SK-N-SH treated with all-trans-retinoic acid at 6 μM for 48 hours (cell line): ENCODE measurements around the gene MCUR1.

Source experiments
- ATAC-seq: fragments of 200-7000 bp; cut with Tn5 transposase; 3 replicates; pipeline ENCODE4 v1.9.1; 2020; ENCODE audit warnings: mild to moderate bottlenecking, moderate library complexity
- ARNTL ChIP-seq: fragments of 450-650 bp; formaldehyde crosslinking; IDR thresholded peaks from 2 replicates; pipeline ENCODE4 v1.5.0; 2020; ENCODE audit warnings: low read depth, mild to moderate bottlenecking, moderate library complexity, borderline replicate concordance
- BACH2 ChIP-seq: fragments of 250-450 bp; sonication (Bioruptor Pico); IDR thresholded peaks from 2 replicates; pipeline ENCODE4 v1.9.0; 2021; ENCODE audit warnings: mild to moderate bottlenecking, borderline replicate concordance
- CSDC2 ChIP-seq: fragments of 250-450 bp; sonication (Bioruptor Pico); IDR thresholded peaks from 2 replicates; pipeline ENCODE4 v1.5.0; 2020; ENCODE audit warnings: mild to moderate bottlenecking, moderate library complexity
- CSRNP3 ChIP-seq: fragments of 250-450 bp; sonication (Bioruptor Pico); IDR thresholded peaks from 2 replicates; pipeline ENCODE4 v1.5.1; 2021; ENCODE audit warnings: mild to moderate bottlenecking, moderate library complexity
- ESRRG ChIP-seq: fragments of 250-450 bp; sonication (Bioruptor Pico); IDR thresholded peaks from 2 replicates; pipeline ENCODE4 v1.6.1; 2021; ENCODE audit warnings: mild to moderate bottlenecking
- ISL1 ChIP-seq: fragments of 250-450 bp; sonication (Bioruptor Pico); IDR thresholded peaks from 2 replicates; pipeline ENCODE4 v2.1.2; 2022; ENCODE audit warnings: mild to moderate bottlenecking, moderate library complexity
- PATZ1 ChIP-seq: fragments of 250-450 bp; sonication (Bioruptor Pico); IDR thresholded peaks from 2 replicates; pipeline ENCODE4 v1.8.0; 2020; ENCODE audit warnings: mild to moderate bottlenecking, moderate library complexity, borderline replicate concordance
- PPARA ChIP-seq: fragments of 250-450 bp; sonication (Bioruptor Pico); IDR thresholded peaks from 2 replicates; pipeline ENCODE4 v1.5.0; 2020; ENCODE audit warnings: mild to moderate bottlenecking, borderline replicate concordance
- RARB ChIP-seq: fragments of 250-450 bp; sonication (Bioruptor Pico); IDR thresholded peaks from 2 replicates; pipeline ENCODE4 v1.8.0; 2021; ENCODE audit warnings: mild to moderate bottlenecking, moderate library complexity
- SNAI2 ChIP-seq: fragments of 250-450 bp; sonication (Bioruptor Pico); IDR thresholded peaks from 2 replicates; pipeline ENCODE4 v1.5.0; 2020; ENCODE audit warnings: mild to moderate bottlenecking, moderate library complexity
- TCF4 ChIP-seq: fragments of 250-450 bp; sonication (Bioruptor Pico); IDR thresholded peaks from 2 replicates; pipeline ENCODE4 v1.8.0; 2021; ENCODE audit warnings: mild to moderate bottlenecking, moderate library complexity, borderline replicate concordance
- TSHZ2 ChIP-seq: fragments of 250-450 bp; sonication (Bioruptor Pico); IDR thresholded peaks from 2 replicates; pipeline ENCODE4 v1.5.0; 2020; ENCODE audit warnings: mild to moderate bottlenecking, moderate library complexity
- ZFP3 ChIP-seq: fragments of 250-450 bp; sonication (Bioruptor Pico); IDR thresholded peaks from 2 replicates; pipeline ENCODE4 v1.5.0; 2020; ENCODE audit warnings: mild to moderate bottlenecking, moderate library complexity
- ZNF565 ChIP-seq: fragments of 450-650 bp; formaldehyde crosslinking; conservative IDR thresholded peaks from 2 replicates; pipeline ENCODE4 v1.5.0; 2020; ENCODE audit warnings: low read depth, mild to moderate bottlenecking, moderate library complexity
- ZNF8 ChIP-seq: fragments of 450-650 bp; formaldehyde crosslinking; IDR thresholded peaks from 2 replicates; pipeline ENCODE4 v1.5.0; 2020; ENCODE audit warnings: mild to moderate bottlenecking, moderate library complexity
- TF ChIP-seq, protein P1 (sequence below): fragments of 250-450 bp; sonication (Bioruptor Pico); IDR thresholded peaks from 2 replicates; pipeline ENCODE4 v1.5.1; 2020; ENCODE audit warnings: low read depth, mild to moderate bottlenecking, moderate library complexity

Gene MCUR1

DNA sequence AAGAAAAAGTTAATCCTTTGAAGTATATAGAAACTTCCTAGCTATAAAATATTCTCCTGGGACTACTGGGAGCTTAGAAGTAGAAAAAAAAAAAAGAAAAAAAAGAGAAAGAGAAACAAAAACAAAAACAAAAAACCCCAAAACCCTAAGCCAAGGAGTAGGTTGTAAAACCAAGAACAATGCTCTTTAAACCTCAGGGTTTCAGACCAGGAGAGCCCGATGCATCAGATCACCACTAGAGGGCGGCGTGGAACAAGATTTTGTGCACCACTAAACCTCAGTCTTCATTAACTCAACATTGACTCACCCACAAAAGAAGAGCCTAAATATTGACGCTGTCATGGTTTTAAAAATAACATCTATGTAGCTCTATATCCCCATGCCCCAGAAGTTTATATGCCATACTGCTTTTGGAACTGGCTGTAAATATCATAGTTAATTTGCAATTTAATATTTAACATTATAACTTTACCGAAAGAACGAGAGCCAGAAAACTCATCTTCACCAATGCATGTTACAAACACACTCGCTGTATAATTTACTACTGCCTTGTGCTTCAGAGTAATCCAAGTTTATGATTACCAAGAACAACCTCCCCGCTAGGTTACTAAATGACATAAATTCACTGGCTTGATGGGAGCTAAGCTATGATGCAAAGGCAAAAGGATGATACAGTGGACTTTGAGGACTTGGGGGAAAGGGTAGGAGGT lies 19.2 kb downstream of the MCUR1 start:
- TF ChIP-seq ZNF8 (CRISPR knock-in tag) (no peak), SNAI2 (CRISPR knock-in tag) (no peak)
- peak; percentile 99 for ATAC-seq

- peak; percentile 80 for ATAC-seq
- TF ChIP-seq ZNF8 (CRISPR knock-in tag) (no peak), ARNTL (CRISPR knock-in tag) (no peak), CSRNP3 (CRISPR knock-in tag) (no peak), TCF4 (no peak), TSHZ2 (no peak), ISL1 (no peak), ZNF565 (CRISPR knock-in tag) (no peak), CSDC2 (no peak), BACH2 (CRISPR knock-in tag) (no peak), PATZ1 (CRISPR knock-in tag) (no peak), PPARA (CRISPR knock-in tag) (no peak), ESRRG (CRISPR knock-in tag) (no peak)
- TF ChIP-seq, protein P1, sequence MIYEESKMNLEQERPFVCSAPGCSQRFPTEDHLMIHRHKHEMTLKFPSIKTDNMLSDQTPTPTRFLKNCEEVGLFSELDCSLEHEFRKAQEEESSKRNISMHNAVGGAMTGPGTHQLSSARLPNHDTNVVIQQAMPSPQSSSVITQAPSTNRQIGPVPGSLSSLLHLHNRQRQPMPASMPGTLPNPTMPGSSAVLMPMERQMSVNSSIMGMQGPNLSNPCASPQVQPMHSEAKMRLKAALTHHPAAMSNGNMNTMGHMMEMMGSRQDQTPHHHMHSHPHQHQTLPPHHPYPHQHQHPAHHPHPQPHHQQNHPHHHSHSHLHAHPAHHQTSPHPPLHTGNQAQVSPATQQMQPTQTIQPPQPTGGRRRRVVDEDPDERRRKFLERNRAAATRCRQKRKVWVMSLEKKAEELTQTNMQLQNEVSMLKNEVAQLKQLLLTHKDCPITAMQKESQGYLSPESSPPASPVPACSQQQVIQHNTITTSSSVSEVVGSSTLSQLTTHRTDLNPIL = no peak
Observed at GRCh38 chr6:13794184-13794583, 20.2 kb downstream of the MCUR1 start.

GRCh38 chr6:13789746-13790145 lies 24.6 kb downstream of the MCUR1 start:
- no peak for ATAC-seq
- TF ChIP-seq ZNF565 (CRISPR knock-in tag) = no peak
- no peak for TF ChIP-seq PATZ1 (CRISPR knock-in tag)
- TF ChIP-seq CSDC2 = no peak
- no peak for TF ChIP-seq PPARA (CRISPR knock-in tag)
- TF ChIP-seq, protein P1 = no peak
- no peak for TF ChIP-seq CSRNP3 (CRISPR knock-in tag)
- no peak for TF ChIP-seq RARB (CRISPR knock-in tag)
- no peak for TF ChIP-seq ZFP3 (CRISPR knock-in tag)
- TF ChIP-seq, all 23 proteins: peak for 0
